GF-D8 (cell line): ENCODE measurements around the gene ARMC8.

ENCODE experiments used
- DNase-seq: peaks from one replicate; lab custom pipeline; 2025; lab: John Stamatoyannopoulos, UW

ARMC8 gene

GRCh38 chr3:138245026-138245425 is 57.9 kb downstream of the ARMC8 start:
- no peak for DNase-seq

GRCh38 chr3:138249636-138250035 is 62.5 kb downstream of the ARMC8 start:
- no peak for DNase-seq

GRCh38 chr3:138253609-138254008 is 66.5 kb downstream of the ARMC8 start:
- DNase-seq: no peak

- DNase-seq: no peak
Measured at GRCh38 chr3:138254216-138254615, 67.1 kb downstream of the ARMC8 start.

- no peak for DNase-seq
Measured at GRCh38 chr3:138256022-138256421, 68.9 kb downstream of the ARMC8 start.

GRCh38 chr3:138257986-138258385 is 70.9 kb downstream of the ARMC8 start:
- no peak for DNase-seq

GRCh38 chr3:138259126-138259525 is 72.0 kb downstream of the ARMC8 start:
- no peak for DNase-seq

- DNase-seq: no peak
Measured at GRCh38 chr3:138260611-138261010, 73.5 kb downstream of the ARMC8 start.

- DNase-seq: no peak
Measured at GRCh38 chr3:138263104-138263503, 76.0 kb downstream of the ARMC8 start.

- no peak for DNase-seq
Measured at GRCh38 chr3:138265745-138266144, 78.6 kb downstream of the ARMC8 start.

GRCh38 chr3:138267083-138267482 is 80.0 kb downstream of the ARMC8 start:
- no peak for DNase-seq

- no peak for DNase-seq
Measured at GRCh38 chr3:138270245-138270644, 83.1 kb downstream of the ARMC8 start.

GRCh38 chr3:138271189-138271794 is 84.2 kb downstream of the ARMC8 start:
- no peak for DNase-seq

GRCh38 chr3:138281561-138281960 is 94.5 kb downstream of the ARMC8 start:
- DNase-seq: no peak

- no peak for DNase-seq
Measured at GRCh38 chr3:138282836-138283235, 95.7 kb downstream of the ARMC8 start.

GRCh38 chr3:138284079-138284478 is 97.0 kb downstream of the ARMC8 start:
- no peak for DNase-seq

GRCh38 chr3:138284957-138285477 is 97.9 kb downstream of the ARMC8 start:
- DNase-seq: no peak

GRCh38 chr3:138289260-138289659 is 102.2 kb downstream of the ARMC8 start:
- no peak for DNase-seq

GRCh38 chr3:138289701-138290100 is 102.6 kb downstream of the ARMC8 start:
- no peak for DNase-seq

- no peak for DNase-seq
Measured at GRCh38 chr3:138296639-138297038, 109.5 kb downstream of the ARMC8 start.

- DNase-seq: no peak
Measured at GRCh38 chr3:138297059-138297607, 110.0 kb downstream of the ARMC8 start.

- DNase-seq: no peak
Measured at GRCh38 chr3:138297876-138298275, 110.8 kb downstream of the ARMC8 start.

GRCh38 chr3:138300647-138301046 is 113.5 kb downstream of the ARMC8 start:
- DNase-seq: no peak

GRCh38 chr3:138303474-138303873 is 116.4 kb downstream of the ARMC8 start:
- DNase-seq: no peak
